Measurements from ENCODE around the gene OTOS.

DNA sequence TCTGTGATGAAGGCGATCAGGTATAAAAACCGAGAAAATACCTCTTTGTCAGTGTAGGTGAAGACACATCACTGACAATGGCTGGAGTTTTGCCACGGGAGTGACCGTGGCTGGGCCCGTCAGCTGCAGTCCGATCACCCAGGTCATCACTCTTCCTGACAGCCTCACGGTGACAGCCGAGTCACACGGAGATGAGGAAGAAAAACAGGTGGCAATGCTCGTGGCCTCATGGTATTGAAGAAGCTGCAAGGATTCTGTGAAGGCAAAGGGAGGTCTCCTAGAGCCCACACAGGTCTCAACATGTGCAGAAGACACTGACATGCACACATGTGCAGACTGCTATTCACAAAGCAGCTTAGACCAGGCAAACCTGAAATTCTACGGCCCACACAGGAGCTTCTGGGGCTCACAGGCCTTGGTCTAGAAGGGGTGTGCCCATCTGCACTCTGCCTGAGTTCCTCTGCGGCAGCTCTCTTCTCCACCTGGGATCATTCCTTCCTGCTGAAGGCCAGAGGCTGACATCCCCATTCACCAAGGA lies 11.8 kb downstream of the OTOS start:
- no peak for TF ChIP-seq TAF1 (IDR thresholded peaks at IDR 0.05; ENCODE audit: borderline replicate concordance, insufficient read depth, low read length)
- no peak for TF ChIP-seq POLR2AphosphoS5 (IDR thresholded peaks at IDR 0.05; ENCODE audit: low read depth, low read length)
